HG02798 (cell line): Measurements from ENCODE around the gene EPHX1.
A peak's percentile ranks its signal among the peaks of the same experiment; 100 is the strongest.
"Not testable (repeated sequence)": the region's sequence is repeated elsewhere in the genome, so short reads cannot be mapped to it uniquely, and the experiment has no call there.

Experiments
- ATAC-seq: cut with Tn5 transposase; IDR thresholded peaks from one replicate; pipeline ENCODE4 v1.9.1; 2021; ENCODE audit warnings: mild to moderate bottlenecking; ENCODE audit not compliant: unreplicated experiment, poor library complexity

Gene EPHX1

GRCh38 chr1:225879521-225880221 is 69.7 kb downstream of the EPHX1 start:
- no peak for ATAC-seq

DNA sequence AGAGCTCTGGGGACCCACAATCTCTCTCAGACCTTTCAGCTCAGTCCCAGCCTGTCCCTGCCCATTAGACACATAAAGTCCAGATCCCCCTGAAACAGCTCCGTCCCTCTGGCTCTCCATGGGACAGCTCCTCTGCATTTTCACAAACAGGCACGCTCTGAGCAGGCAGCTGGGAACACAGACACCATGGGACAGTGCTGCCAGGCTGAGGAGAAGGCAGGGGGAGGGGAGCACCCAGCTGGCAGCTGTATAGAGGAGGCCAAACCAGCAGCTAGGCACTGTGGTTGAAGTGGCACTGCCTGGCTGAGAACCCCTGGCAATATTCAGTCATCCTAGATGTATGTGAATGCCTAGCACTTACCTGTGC is 70.3 kb downstream of the EPHX1 start:
- no peak for ATAC-seq

- ATAC-seq: no peak
Measured at GRCh38 chr1:225880636-225881035, 70.7 kb downstream of the EPHX1 start.

- peak; percentile 17 for ATAC-seq
Measured at GRCh38 chr1:225881081-225881958, 71.4 kb downstream of the EPHX1 start.

DNA sequence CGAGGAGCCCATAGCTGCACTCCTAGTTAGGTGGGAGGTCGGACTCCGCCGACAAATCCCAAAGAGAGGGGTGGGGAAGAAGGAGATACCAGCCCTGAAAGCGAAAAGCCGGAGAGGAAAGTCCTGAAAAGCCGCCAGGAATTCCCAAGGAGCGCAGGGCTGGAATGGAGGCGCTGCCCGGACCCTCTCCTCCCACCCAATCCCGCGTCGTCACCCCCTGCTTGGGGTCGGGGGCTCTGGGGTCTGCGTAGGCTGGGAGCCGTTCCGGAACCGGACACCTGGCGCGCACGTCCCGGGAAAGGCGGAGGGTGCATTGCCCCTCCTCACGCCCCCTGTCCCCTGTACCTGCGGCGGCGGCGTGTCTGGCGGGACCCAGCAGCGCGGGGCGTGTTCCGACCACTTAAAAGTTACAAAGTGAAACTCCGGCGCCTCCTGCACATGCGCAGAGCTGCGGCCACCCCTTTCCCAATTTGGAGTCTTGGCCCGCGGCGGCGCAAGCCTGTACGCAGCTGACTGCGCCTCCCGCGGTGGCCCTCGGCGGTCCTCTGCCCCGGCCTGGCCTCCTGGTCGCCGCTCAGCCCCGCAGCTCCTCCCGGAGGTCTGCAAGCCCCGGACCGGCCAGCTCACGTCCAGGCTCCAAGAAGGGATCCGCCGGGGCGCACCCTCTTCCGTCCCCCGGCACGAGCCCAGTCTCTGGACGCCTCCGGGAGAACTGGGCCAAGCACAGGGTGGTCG is 72.2 kb downstream of the EPHX1 start, which contains the start of gene TMEM63A:
Gene TMEM63A, minus strand, starts transcription at position 422 of the 735 bp plus-strand sequence. CDS start 4,800 bp downstream, outside the sequence.
- peak; percentile 81 for ATAC-seq

- peak; percentile 21 for ATAC-seq
Measured at GRCh38 chr1:225882694-225883615, 73.0 kb downstream of the EPHX1 start.

DNA sequence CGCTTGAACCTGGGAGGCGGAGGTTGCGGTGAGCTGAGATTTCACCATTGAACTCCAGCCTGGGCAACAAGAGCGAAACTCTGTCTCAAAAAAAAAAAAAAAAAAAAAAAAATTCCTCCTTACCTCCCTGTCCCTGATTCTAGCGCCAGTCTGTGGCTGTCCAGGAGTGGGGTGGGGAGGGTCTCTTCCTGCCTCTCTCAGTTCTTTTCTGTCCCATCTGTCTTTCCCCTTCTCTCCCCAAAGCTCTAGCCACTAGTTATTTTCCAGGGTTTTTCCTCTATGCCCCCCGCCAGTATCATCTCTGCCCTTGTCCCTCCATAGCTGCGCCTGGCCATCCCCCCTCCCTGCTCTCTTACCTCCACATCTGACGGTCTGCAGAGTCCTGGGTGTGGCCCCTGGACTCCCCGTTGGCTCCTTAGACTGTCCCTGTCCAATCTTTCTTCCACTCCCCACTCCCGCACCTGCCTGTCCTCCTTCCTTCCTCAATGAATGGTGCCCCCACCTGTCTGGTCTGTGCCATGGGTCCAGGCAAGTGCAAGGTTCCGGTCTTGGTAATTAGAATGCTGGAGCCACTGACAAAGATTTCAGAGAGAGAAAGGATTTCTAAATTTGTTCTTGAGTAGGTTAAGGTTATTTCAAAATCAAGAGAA is 73.8 kb downstream of the EPHX1 start:
- ATAC-seq: no peak

- no peak for ATAC-seq
Measured at GRCh38 chr1:225885336-225885735, 75.4 kb downstream of the EPHX1 start.

GRCh38 chr1:225886159-225887029 is 76.5 kb downstream of the EPHX1 start:
- no peak for ATAC-seq

GRCh38 chr1:225887030-225887314 is 77.0 kb downstream of the EPHX1 start:
- no peak for ATAC-seq

DNA sequence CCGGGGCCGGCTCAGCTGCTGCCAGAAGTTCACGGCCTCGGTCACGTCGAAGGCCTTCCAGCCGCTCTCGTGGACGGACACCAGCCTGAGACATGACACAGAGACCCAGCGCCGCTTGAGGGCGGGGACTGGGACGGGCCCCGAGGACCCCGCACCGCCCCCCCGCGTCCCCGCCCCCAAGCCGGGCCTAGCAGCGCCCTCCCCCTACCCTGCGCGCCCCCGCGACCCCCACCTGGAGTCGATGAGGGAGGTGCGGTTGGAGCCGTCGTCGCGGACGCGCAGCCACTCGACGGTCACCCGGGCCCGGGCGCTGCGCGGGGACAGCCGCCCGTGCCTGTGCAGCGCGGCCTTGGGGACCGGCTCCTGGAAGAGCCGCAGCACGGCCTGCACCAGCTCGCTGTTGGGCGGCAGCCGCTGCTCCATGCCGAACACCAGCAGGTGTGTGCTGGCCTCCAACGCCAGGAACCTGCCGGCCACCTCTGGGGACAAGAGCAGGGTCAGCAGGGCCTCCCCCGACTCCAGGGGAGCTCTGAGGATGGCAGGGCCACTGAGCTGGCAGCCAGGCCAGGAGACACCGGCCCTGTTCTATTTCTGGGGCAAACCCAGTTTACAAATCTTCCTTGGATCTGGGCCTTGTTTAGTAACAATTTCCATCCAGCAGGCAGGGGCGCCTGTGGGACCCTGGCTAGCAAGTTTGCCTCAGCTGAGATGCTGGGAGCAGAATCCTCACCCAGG is 77.8 kb downstream of the EPHX1 start:
- not testable (repeated sequence) for ATAC-seq

- ATAC-seq: no peak
Measured at GRCh38 chr1:225888289-225888897, 78.5 kb downstream of the EPHX1 start.

DNA sequence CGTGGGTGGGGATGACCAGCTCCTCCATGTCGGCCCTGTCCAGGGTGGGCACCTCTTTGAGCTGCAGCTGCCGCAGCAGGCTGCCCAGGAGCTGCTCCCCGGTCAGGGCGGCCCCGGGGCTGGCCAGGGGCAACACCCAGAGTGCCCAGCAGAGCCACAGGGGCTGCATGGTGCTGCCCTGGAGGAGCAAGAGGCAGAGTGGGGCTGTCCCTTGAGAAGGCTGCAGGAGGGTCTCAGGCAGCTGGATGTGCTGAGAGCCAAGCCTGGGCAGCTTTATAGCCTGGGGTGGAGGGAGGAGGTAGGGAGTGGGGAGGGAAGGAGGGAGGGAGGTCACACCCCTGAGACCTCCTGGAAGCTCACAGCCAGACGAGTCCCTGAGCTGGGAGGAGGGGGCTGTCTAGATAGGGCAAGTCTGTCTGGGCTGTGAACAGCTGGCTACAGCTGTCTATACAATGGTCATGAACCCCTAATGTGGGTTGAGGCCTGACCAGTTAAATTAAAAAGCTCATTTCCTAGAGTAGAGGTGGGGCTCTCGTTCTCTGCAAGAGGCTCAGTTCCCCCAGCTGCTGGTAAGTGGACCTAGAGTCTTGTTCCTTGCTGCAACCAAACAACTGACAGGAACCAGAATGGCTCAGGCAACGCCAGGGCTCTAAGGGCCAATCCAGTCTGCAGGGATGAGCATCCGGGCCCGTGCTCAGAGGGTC is 79.1 kb downstream of the EPHX1 start, which contains the start of gene LEFTY1:
Gene LEFTY1, minus strand, starts transcription at position 249 of the 704 bp plus-strand sequence. Its CDS starts 80 bp downstream, at position 169.
- no peak for ATAC-seq

DNA sequence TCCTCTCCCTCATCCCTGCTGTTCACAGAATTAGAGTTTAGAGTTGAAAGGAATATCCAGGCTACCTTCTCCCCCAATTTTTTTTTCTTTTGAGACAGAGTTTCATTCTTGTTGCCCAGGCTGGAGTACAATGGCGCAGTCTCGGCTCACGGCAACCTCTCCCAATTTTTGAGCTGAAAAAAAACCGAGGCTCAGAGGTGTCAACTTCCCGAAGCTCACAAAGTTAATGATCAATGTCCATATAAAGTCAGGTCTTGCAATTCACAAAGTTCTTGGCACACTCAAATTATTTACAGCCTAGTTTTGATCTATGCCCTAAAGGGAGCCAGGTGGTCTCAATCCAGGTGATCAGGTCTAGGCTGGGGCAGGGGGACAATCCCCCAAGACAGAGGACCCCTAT is 79.8 kb downstream of the EPHX1 start:
- ATAC-seq: no peak

DNA sequence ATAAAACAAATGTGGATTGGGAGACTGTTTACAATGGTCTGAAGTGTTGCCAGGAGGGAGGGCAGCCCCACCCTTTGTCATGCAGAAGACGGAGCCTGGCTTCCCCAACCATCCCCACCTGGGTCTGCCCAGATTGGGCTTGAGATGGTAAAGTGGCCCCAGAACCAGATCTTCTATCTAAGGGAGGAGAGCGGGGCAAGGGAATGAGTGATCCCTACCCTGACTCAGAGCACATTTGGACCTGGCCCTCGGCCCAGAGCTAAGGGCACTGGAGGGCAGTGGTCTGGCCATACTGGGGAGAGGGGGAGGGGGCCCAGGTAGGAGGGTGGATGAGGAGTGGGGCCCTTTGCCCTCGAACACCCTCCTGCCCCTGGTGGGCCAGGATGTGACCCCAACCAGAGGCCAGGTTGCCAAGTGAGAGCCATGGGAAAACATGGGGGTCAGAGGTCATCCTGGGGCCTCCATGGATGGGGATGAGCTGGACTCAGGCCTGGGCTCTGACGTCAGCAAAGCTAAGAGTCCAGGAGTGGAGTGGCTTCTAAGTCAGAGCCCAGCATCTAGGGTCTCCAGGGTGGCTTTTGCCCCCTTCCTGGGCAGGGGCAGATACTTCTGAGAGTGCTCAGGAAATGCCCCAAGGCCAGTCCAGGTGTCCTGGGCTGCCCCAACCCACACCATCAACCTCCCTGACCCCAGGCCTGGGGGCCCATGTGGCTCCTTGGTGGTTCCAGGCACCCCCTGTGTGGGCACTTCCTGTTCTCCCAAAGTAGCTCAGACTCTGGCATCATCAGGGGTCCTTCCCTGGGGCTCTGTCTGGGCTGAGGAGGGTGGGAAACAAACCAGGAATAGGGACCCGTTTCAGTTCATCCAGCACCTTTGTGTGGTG is 80.7 kb downstream of the EPHX1 start:
- ATAC-seq: no peak
